MV-4-11 (cell line): ENCODE data around the gene MICALL2.

Source experiments
- DNase-seq: peaks from one replicate; lab custom pipeline; 2025; lab: John Stamatoyannopoulos, UW

MICALL2 gene

GRCh38 chr7:1468203-1468602 is 8.9 kb upstream of the MICALL2 start:
- DNase-seq: no peak

DNA sequence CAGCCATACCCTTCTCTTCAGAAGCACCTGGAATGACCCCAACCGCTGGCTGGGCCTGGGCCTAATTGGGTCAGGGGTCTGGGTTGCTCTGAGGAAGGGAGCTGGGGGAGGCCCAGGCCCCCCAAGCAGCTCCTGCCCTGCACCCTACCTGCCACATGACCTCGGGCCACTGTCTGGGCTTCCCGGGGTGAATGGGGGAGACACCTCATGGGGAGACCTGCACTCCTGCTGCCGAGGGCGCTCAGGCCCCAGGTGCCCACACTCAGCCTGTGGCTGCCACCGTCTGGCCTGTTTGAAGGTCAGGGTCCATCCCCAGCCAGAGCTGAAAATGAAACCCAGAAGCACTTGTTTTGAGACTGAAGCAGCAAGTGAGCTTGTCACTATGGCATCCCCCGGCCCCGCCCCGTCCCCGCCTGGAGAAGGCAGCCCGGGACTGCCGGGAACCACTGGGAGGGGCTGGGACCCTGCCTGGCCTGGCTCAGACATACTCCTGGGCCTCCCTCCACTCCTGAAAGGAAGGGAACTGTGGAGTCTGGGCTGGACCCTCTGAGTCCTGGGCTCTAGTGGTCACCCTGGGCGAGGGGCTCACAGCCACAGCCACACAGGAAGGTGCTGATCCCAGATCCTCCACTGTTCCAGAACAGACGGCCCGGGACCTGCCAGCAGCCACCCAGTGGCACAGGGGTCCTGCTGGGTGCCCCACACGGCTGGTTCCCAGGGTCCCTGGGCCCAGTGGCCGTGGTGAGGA is 7.4 kb upstream of the MICALL2 start:
- no peak for DNase-seq

DNA sequence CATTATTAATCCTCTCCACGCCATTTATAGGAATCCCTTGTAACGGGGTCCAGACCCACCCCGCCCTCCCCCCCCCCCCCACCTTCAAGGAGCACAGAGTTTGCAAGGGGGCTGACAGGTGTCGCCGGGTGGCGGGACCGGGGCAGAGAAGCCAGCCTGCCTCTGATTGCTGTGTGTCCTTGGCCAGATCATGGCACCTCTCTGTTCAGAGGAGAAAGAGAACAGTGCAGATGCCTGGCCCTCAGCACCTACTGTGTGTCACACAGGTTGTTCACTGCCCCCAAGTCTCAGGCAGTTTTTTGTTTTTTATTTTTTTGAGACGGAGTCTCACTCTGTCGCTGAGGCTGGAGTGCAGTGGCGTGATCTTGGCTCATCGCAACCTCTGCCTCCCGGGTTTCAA is 5.4 kb upstream of the MICALL2 start:
- no peak for DNase-seq

- no peak for DNase-seq
Measured at GRCh38 chr7:1463676-1464223, 4.5 kb upstream of the MICALL2 start.

- DNase-seq: no peak
Measured at GRCh38 chr7:1461646-1462375, 2.5 kb upstream of the MICALL2 start.

DNA sequence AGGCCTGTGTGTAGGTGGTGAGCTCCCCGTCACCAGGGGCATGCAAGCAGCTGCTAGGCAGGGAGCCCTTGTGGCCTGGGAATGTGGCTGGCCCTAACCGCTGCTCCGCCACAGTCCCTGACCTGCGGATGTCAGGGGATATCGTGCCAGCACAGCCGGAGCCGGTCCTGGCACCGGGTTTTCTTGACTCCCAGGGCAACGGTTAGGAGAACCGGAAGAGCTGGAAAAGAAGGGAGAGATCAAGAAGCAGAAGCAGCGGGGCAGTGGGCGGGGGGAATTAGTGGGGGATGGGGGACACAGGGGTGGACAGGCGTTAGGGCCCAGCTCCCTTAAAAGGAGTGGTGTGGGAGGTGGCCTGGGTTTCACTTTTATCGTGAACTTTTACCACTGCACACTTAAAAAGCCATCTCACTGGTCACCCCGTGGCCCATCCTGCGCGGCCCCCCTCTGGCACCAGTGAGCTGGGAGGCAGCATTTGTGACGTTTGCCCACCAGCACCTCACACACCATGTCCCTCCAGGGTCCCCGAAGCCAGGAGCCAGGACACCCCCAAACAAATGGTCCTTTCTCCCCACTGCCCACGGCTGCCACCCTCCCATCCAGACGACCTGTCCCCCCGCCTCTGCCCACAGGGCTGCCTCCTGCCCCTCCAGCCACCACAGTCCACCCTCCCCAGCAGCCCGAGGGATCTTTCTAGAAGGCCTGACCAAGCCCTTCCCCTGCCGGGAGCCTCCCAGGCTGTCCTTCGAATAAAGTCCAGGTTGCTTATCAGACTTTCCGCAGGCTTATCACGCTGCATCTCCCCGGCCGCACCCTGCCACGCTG is 1.8 kb upstream of the MICALL2 start:
- DNase-seq: peak; percentile 81

GRCh38 chr7:1459920-1460820 is 900 bp upstream of the MICALL2 start:
- peak; percentile 16 for DNase-seq

DNA sequence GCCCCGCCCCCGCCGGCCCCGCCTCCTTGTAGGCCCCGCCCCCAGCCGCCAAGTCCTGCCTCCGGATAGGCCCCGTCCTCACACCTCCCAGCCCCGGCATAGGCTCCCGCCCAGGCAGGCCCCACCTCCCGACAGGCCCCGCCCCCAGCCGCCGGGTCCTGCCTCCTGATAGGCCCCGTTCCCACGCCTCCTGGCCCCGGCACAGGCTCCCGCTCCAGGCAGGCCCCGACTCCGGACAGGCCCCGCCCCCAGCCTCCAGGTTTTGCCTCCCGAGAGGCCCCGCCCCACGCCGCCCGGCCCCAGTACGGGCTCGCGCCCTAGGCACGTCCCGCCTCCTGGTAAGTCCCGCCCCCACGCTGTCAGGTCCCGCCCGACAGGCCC is 232 bp upstream of the MICALL2 start:
- peak; percentile 97 for DNase-seq

GRCh38 chr7:1457949-1458682 is 1.2 kb downstream of the MICALL2 start:
- DNase-seq: no peak

DNA sequence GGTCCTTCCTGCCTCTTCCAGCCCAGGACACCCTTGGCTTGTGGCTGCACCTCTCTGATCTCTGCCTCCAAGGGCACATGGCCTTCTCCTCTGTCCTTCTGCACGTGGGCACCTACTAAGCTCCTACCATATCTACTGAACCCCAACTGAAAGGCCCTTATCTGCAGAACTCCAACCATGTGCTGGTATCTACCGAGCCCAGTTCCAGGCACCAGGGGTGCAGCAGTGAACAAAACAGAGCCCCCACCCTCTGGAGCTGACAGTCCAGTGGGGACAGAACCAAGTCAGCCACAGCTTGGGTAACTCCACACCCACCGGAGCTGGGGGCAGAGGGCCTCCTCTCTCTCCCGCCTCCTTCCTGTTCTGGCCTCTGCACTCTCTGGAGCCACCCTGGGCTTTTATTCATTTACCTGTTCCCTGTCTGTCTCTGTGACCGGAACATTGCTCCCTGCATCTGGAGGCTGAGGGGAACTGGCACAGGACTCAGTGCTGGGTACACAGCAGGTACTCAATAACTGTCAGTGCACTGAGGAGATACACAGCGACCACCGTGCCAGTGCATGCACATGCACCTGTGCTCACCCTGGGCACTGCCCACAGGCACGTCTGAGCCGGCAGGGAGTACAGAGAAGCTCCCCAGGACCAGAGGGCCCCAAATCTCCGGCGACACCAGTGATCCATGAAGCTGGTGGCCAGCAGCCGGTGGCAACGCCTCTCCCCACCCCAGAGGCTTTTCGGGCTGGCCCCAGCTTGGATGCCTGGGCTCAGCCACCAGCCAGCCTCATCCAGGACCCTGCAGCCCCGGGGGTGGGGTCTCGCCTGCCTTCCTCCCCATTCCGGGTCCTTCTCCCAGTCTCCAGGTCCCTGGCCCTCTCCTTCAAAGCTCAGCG is 2.0 kb downstream of the MICALL2 start:
- DNase-seq: no peak

DNA sequence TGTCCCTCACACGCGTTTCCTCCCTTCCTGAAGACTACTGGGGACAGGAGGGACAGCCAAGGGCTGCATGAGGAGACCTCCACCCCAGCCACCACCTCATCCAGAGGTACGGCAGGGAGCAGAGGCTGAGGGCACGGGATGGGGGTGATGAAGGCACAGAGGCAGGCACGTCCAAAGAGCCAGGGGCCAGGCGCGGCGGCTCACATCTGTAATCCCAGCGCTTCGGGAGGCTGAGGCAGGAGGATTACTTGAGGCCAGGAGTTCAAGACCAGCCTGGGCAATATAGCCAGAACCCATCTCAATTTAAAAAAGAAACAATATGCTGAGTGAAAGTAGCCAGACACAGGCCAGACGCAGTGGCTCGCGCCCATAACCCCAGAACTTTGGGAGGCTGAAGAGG is 3.3 kb downstream of the MICALL2 start:
- DNase-seq: no peak

- DNase-seq: no peak
Measured at GRCh38 chr7:1455241-1455939, 3.9 kb downstream of the MICALL2 start.

DNA sequence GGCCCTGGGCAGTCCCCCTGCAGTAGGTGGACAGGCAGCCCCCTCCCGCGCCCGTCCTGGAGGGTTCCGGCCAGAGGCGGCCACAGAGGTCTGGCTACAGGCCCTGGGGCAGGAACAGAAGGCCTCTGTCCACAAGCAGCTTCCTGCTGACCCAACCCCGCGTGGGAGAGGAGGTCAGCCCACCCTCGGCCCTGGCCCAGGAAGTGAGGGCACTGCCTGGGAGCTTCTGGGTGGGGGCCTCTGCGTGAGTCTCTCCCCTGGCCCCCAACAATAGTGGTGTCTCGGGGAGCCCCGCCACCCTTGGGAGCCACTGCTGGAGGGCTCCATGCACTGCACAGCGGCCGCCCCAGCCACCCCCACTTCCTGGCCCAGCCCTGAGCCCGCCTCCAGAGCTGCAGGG is 4.7 kb downstream of the MICALL2 start:
- DNase-seq: no peak

DNA sequence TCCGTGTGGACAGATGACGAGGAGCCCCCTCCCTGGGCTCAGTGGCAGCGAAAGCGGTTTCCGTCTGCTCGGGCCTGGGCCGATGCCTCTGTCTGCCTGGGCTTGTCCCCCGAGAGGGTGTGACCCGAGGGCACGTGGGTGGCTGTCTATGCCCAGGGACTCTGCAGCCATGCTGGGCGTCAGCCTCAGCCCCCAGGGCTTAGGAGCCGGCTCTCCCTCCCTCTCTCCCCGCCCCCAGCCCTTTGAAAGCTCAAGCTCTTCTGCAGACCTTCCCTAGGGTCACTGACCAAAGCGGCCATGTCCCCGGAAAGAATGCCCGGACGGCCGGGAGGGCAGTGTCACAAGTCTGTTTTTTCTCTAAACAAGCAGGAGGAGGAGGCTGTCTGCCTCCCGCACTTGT is 7.1 kb downstream of the MICALL2 start:
- no peak for DNase-seq

- DNase-seq: no peak
Measured at GRCh38 chr7:1450987-1451386, 8.3 kb downstream of the MICALL2 start.

GRCh38 chr7:1450431-1450830 is 8.8 kb downstream of the MICALL2 start:
- no peak for DNase-seq

- no peak for DNase-seq
Measured at GRCh38 chr7:1449951-1450350, 9.3 kb downstream of the MICALL2 start.

DNA sequence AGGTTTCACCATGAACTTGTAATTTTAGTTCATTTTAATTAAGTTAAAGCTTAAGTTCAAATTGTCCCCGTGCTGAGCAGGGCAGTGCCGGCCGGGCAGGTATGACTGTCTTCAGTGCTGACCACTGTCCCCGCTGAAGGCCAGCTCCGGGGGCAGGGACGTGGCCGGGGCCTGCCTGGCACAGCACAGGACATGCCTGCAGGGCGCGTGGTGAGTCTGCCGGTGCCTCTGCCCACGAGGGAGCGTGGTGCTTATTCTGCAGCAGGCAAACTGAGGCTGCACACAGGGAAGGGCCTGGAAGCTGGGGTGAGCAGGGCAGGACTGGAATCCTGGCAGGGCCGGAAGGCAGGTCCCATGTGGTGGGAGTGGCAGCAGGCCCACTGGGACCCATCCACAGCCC is 9.8 kb downstream of the MICALL2 start:
- DNase-seq: no peak

- DNase-seq: no peak
Measured at GRCh38 chr7:1448958-1449357, 10.3 kb downstream of the MICALL2 start.
